A673 (cell line): Measurements from ENCODE around the gene ARL6IP1. TPM values are rescaled to one million over a fixed set of nuclear protein-coding genes. Genes with fewer than 3 reads are reported as not detected.
"Not testable (repeated sequence)": the region's sequence is repeated elsewhere in the genome, so short reads cannot be mapped to it uniquely, and the experiment has no call there.

Source experiments
- BruUV-seq: library from RNA; stranded (reverse); fragments of 400-500 nt; replicated peaks from 2 replicates; lab custom pipeline; 2021; lab: Mats Ljungman, UMichigan
- CTCF ChIA-PET: fragments of 300-600 bp; sonication (Branson Sonifier 250); formaldehyde crosslinking; loops from one replicate; lab custom pipeline; 2022; ENCODE audit warnings: antibody characterized with exemption; lab: Charles Lee
- POLR2A ChIA-PET: fragments of 300-600 bp; sonication (Branson Sonifier 250); formaldehyde crosslinking; loops from one replicate; lab custom pipeline; 2022; ENCODE audit warnings: antibody characterized with exemption; ENCODE audit not compliant: low non-redundant PET; lab: Charles Lee
- DNase-seq: peaks from one replicate; pipeline ENCODE4 v3.0.0-alpha.2; 2015; ENCODE audit warnings: low spot score
- H3K27ac ChIP-seq: fragments of 200-600 bp; sonication (generic); 2 replicates; pipeline ENCODE4 v1.5.1; 2016; ENCODE audit warnings: mixed run types, low read depth, mild to moderate bottlenecking, mixed read lengths, antibody characterized with exemption, low read length; ENCODE audit not compliant: poor library complexity, severe bottlenecking
- H3K27me3 ChIP-seq: fragments of 200-600 bp; sonication (generic); replicated peaks from 2 replicates; pipeline ENCODE4 v1.6.1; 2017; ENCODE audit warnings: mixed run types, low read depth, mild to moderate bottlenecking, mixed read lengths, antibody characterized with exemption, low read length; ENCODE audit not compliant: insufficient read depth, poor library complexity
- H3K36me3 ChIP-seq: fragments of 200-600 bp; sonication (generic); 2 replicates; pipeline ENCODE4 v1.6.1; 2016; ENCODE audit warnings: mixed run types, mild to moderate bottlenecking, mixed read lengths, antibody characterized with exemption, low read length; ENCODE audit not compliant: insufficient read depth, poor library complexity, severe bottlenecking
- H3K4me1 ChIP-seq: fragments of 200-600 bp; sonication (generic); 2 replicates; pipeline ENCODE4 v1.6.1; 2017; ENCODE audit warnings: mixed run types, mild to moderate bottlenecking, mixed read lengths, antibody characterized with exemption, low read length; ENCODE audit not compliant: insufficient read depth, poor library complexity, severe bottlenecking
- H3K4me3 ChIP-seq: fragments of 200-600 bp; sonication (generic); 2 replicates; pipeline ENCODE4 v1.5.1; 2016; ENCODE audit warnings: low read depth, mixed run types, mild to moderate bottlenecking, mixed read lengths, low read length; ENCODE audit not compliant: poor library complexity, severe bottlenecking
- H3K9me3 ChIP-seq: fragments of 200-600 bp; sonication (generic); 2 replicates; pipeline ENCODE4 v1.6.1; 2016; ENCODE audit warnings: mixed run types, low read depth, mild to moderate bottlenecking, mixed read lengths, antibody characterized with exemption, low read length; ENCODE audit not compliant: poor library complexity, severe bottlenecking
- intact Hi-C: fragments of 100-400 bp; cut with micrococcal nuclease; formaldehyde crosslinking; loops from one replicate; pipeline ENCODE4 v1.10.0; 2022; ENCODE audit not compliant: unreplicated experiment
- total RNA-seq: library from RNA; stranded (reverse); gene quantifications from 2 replicates; pipeline ENCODE4 v1.2.3, GENCODE V29; 2021
- TF ChIP-seq, protein P1 (sequence below): fragments of 300-800, 200-600 bp; sonication (generic); conservative IDR thresholded peaks from 2 replicates; pipeline ENCODE4 v1.5.1; 2017; ENCODE audit warnings: low read depth, mild to moderate bottlenecking, antibody characterized with exemption, low read length, moderate library complexity, mixed read lengths

The ARL6IP1 gene
- total RNA-seq, 1 experiment from 2014 or later, result 223 TPM

DNA sequence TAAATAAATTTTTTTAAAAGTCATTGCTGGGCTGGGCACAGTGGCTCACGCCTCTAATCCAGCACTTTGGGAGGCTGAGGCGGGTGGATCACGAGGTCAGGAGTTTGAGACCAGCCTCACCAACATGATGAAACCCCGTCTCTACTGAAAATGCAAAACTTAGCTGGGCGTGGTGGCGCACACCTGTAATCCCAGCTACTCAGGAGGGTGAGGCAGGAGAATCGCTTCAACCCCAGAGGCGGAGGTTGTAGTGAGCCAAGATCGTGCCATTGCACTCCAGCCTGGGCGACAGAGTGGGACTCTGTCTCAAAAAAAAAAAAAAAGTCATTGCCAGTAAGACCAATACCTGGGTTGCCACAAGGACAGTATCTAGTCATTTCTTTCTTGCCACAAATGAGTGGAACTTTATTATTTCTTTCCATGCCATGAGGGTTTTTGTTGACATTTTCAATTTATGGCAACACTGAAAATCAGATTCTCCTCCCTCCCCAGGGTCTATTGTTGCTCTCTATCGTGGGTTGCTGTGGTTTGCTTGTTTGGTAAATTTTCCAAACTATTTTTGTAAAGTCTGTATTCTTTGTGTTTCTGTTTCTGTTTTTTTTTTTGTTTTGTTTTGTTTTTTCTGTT is 30.9 kb downstream of the ARL6IP1 start:
- H3K4me1 ChIP-seq, CTCF ChIA-PET, H3K4me3 ChIP-seq, BruUV-seq, DNase-seq, H3K9me3 ChIP-seq, H3K36me3 ChIP-seq, H3K27ac ChIP-seq, POLR2A ChIA-PET, intact Hi-C loops, H3K27me3 ChIP-seq: not testable (repeated sequence)

DNA sequence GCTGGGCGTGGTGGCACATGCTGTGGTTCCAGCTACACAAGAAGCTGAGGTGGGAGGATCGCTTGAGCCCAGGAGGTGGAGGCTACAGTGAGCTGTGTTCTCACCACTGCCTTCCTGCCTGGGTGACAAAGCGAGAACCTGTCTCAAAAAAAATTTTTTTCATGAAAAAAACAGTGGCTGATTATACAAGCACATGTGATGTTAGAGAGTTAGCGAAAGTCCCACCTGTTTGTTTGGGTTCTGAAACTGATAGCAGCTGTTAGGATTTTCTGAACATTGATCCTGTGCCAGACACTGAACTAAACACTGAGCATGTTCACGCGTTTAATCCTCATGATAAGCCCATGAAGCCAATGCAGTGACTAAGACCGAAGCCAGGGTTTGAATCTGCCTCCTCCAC is 34.1 kb downstream of the ARL6IP1 start:
- H3K9me3 ChIP-seq, H3K4me1 ChIP-seq, H3K36me3 ChIP-seq, BruUV-seq, H3K27me3 ChIP-seq, H3K4me3 ChIP-seq, DNase-seq, POLR2A ChIA-PET, intact Hi-C loops, H3K27ac ChIP-seq, CTCF ChIA-PET: not testable (repeated sequence)

DNA sequence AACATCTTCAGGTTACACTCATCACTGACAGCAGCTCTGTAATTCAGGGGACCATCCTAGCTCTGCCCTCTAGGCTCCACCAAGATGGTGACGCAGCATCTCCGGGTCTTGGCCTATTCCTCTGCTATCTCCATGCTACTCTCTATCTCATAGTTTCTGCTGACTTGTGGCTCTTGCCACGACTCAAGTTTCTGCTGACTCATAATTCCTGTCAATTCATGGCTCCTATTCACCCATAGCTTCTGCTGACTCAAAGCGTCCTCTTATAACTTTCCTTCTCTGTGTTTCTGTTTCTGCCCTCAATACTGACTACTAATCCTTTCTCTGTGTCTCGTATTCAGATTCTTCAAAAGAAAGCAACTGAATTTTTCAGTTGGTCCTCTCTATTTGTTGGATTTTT is 38.6 kb downstream of the ARL6IP1 start:
- H3K4me3 ChIP-seq, BruUV-seq, H3K9me3 ChIP-seq, POLR2A ChIA-PET, CTCF ChIA-PET, H3K27ac ChIP-seq, H3K27me3 ChIP-seq, DNase-seq, intact Hi-C loops, H3K4me1 ChIP-seq, H3K36me3 ChIP-seq: not testable (repeated sequence)

DNA sequence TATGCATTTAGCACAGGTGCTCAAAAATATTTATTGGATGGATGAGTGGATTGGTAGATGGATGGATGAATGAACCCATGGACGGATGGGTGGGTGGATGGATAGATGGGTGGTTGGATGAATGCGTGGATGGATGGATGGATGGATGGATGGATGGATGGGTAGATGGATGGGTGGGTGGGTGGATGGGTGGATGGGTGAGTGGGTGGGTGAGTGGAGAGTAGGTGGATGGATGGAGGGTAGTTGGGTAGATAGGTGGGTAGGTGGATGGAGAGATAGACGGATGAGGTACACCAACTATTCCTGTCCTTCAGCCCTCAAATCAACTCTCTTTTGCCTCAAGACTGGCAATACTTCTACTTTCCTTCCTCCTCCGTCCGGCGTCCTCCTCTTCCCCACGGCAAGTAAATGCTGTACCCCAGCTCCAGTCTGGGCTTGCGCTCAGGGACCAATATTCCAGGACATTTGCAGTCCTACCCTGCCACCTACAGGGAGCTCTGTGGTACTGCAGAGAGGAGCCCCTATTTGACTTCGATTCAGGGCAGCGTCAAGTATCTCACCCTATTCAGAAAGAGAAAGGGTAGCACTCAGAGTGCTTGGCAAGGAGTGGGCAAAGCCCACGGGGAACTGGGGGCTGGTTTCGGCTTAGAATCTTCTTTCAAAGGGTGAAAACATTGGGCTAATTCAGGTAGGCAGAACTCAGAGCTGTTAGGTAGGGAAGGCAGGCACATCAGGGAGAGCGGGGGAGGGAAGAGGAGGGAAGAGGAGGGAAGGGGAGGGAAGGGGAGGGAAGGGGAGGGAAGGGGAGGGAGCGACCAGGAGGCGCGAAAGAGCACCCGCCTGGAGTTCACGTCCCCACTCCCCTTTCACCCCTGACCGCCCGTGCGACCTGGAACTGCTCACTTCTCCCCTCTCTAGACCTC is 41.5 kb downstream of the ARL6IP1 start:
- POLR2A ChIA-PET, BruUV-seq, intact Hi-C loops, DNase-seq, H3K36me3 ChIP-seq, H3K4me1 ChIP-seq, H3K27me3 ChIP-seq, H3K4me3 ChIP-seq, H3K27ac ChIP-seq, H3K9me3 ChIP-seq, CTCF ChIA-PET: not testable (repeated sequence)
- TF ChIP-seq, protein P1, sequence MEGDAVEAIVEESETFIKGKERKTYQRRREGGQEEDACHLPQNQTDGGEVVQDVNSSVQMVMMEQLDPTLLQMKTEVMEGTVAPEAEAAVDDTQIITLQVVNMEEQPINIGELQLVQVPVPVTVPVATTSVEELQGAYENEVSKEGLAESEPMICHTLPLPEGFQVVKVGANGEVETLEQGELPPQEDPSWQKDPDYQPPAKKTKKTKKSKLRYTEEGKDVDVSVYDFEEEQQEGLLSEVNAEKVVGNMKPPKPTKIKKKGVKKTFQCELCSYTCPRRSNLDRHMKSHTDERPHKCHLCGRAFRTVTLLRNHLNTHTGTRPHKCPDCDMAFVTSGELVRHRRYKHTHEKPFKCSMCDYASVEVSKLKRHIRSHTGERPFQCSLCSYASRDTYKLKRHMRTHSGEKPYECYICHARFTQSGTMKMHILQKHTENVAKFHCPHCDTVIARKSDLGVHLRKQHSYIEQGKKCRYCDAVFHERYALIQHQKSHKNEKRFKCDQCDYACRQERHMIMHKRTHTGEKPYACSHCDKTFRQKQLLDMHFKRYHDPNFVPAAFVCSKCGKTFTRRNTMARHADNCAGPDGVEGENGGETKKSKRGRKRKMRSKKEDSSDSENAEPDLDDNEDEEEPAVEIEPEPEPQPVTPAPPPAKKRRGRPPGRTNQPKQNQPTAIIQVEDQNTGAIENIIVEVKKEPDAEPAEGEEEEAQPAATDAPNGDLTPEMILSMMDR, result peak; percentile 52; the same call in 1 of the 2 replicates

DNA sequence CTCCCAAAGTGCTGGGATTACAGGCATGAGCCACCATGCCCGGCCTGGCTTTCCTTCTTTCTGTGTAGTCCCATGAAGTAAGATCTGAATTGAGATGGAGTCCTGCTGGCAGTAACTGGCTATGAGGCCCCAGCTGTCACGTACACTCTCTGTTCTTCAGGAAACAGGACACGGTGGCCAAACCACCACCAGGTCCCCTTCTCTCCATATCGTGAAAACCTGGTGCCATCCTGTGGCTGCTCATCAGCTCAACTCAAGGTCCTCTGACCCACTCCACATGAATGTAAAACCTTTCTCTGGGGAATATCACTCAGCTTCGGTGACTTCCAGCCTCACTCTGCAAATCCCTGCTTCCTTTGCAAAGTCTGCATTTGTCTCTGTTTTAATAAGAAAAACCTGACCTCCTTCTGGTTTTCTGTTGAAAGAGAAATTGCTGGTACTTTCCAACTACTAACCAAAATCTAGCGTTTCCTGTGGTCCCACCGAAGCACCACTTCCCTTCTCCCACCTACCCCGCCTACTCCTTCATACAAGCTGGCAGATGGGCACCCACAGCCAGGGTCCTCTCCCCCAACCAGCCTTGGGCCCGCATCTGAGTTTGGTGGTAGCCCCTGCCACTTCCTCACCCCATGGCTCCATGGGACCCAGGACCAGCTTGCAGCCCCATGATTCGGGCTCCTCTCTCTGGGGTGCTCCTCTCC is 43.2 kb downstream of the ARL6IP1 start:
- H3K27me3 ChIP-seq, CTCF ChIA-PET, H3K4me1 ChIP-seq, POLR2A ChIA-PET, H3K27ac ChIP-seq, intact Hi-C loops, BruUV-seq, H3K4me3 ChIP-seq, H3K36me3 ChIP-seq, H3K9me3 ChIP-seq, DNase-seq: not testable (repeated sequence)

DNA sequence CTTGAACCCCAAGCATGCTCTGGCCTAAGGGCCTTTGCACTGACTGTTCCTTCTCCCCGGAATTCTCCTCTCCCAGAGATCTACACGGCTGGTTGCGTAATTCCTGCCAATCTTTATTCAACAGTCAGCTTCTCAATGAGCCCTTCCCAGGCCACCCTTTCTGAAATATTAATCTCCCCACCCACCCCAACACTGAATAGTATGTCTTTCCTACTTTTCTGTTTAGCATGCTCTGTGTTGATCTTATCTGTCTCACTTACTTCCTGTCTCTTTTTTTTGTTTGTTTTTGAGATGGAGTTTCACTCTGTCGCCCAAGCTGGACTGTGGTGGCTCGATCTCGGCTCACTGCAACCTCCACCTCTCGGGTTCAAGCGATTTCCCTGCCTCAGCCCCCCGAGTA is 44.7 kb downstream of the ARL6IP1 start:
- intact Hi-C loops, BruUV-seq, H3K36me3 ChIP-seq, CTCF ChIA-PET, H3K27me3 ChIP-seq, H3K4me1 ChIP-seq, DNase-seq, H3K27ac ChIP-seq, H3K4me3 ChIP-seq, POLR2A ChIA-PET, H3K9me3 ChIP-seq: not testable (repeated sequence)
